ENCODE results near the gene CHI3L1.

CHI3L1 gene

GRCh38 chr1:203142124-203142523 is 44.4 kb downstream of the CHI3L1 start:
- no peak overlapping the region for H3K27ac ChIP-seq

GRCh38 chr1:203140743-203141520 is 45.6 kb downstream of the CHI3L1 start:
- H3K4me3 ChIP-seq (ENCODE audit: low read depth, low read length) = no peak overlapping the region
- no peaks in the 10 kb centered on the region for H3K9me3 ChIP-seq (ENCODE audit: control insufficient read depth, low read length)
- H3K4me1 ChIP-seq = peaks cover 10% of the 10 kb centered on the region
- TF ChIP-seq CTCF (IDR thresholded peaks at IDR 0.05) = no peak
- H3K36me3 ChIP-seq (ENCODE audit: control insufficient read depth, insufficient read depth, low read length) = no peaks in the 10 kb centered on the region
- no peak overlapping the region for H3K9ac ChIP-seq
- no peak overlapping the region for H2AFZ ChIP-seq
- H3K4me2 ChIP-seq (ENCODE audit: low read length) = no peak overlapping the region
- H3K79me2 ChIP-seq = peaks cover 2% of the 10 kb centered on the region
- H3K27ac ChIP-seq = no peak overlapping the region
- no peaks in the 10 kb centered on the region for H3K27me3 ChIP-seq (ENCODE audit: control insufficient read depth, insufficient read depth, low read length)

More at GRCh38 chr1:203142124-203142523, 44.4 kb downstream of the CHI3L1 start:
- H3K4me2 ChIP-seq (ENCODE audit: low read length) = no peak overlapping the region
- H3K9me3 ChIP-seq (ENCODE audit: control insufficient read depth, low read length) = no peaks in the 10 kb centered on the region
- H3K9ac ChIP-seq = no peak overlapping the region
- peaks cover 22% of the 10 kb centered on the region for H3K4me1 ChIP-seq
- H3K27me3 ChIP-seq (ENCODE audit: control insufficient read depth, insufficient read depth, low read length) = no peaks in the 10 kb centered on the region
- no peak for TF ChIP-seq CTCF (IDR thresholded peaks at IDR 0.05)
- no peak overlapping the region for H2AFZ ChIP-seq
- no peaks in the 10 kb centered on the region for H3K79me2 ChIP-seq
- H3K4me3 ChIP-seq (ENCODE audit: low read depth, low read length) = no peak overlapping the region
- H3K36me3 ChIP-seq (ENCODE audit: control insufficient read depth, insufficient read depth, low read length) = no peaks in the 10 kb centered on the region

- Histone ChIP-seq H3K27ac (no peak overlapping the region), H3K4me2 (ENCODE audit: low read length) (no peak overlapping the region), H3K4me1 (peaks cover 5% of the 10 kb centered on the region), H3K27me3 (ENCODE audit: control insufficient read depth, insufficient read depth, low read length) (no peaks in the 10 kb centered on the region), H3K9ac (no peak overlapping the region), H3K4me3 (ENCODE audit: low read depth, low read length) (no peak overlapping the region), H3K9me3 (ENCODE audit: control insufficient read depth, low read length) (no peaks in the 10 kb centered on the region), H3K36me3 (ENCODE audit: control insufficient read depth, insufficient read depth, low read length) (no peaks in the 10 kb centered on the region), H3K79me2 (peaks cover 2% of the 10 kb centered on the region), H2AFZ (no peak overlapping the region)
- TF ChIP-seq CTCF (IDR thresholded peaks at IDR 0.05) = no peak
Observed at GRCh38 chr1:203139976-203140475, 46.5 kb downstream of the CHI3L1 start.

GRCh38 chr1:203138066-203138465 is 48.4 kb downstream of the CHI3L1 start:
- Histone ChIP-seq H3K9me3 (ENCODE audit: control insufficient read depth, low read length) (no peaks in the 10 kb centered on the region), H2AFZ (no peak overlapping the region), H3K4me2 (ENCODE audit: low read length) (no peak overlapping the region), H3K36me3 (ENCODE audit: control insufficient read depth, insufficient read depth, low read length) (no peaks in the 10 kb centered on the region), H3K79me2 (peaks cover 2% of the 10 kb centered on the region), H3K27me3 (ENCODE audit: control insufficient read depth, insufficient read depth, low read length) (no peaks in the 10 kb centered on the region), H3K27ac (no peak overlapping the region), H3K4me3 (ENCODE audit: low read depth, low read length) (no peak overlapping the region), H3K9ac (no peak overlapping the region), H3K4me1 (peaks cover 2% of the 10 kb centered on the region)
- no peak for TF ChIP-seq CTCF (IDR thresholded peaks at IDR 0.05)

GRCh38 chr1:203137324-203137723 is 49.2 kb downstream of the CHI3L1 start:
- peaks cover 2% of the 10 kb centered on the region for H3K79me2 ChIP-seq
- no peaks in the 10 kb centered on the region for H3K9me3 ChIP-seq (ENCODE audit: control insufficient read depth, low read length)
- no peak overlapping the region for H3K9ac ChIP-seq
- H3K27ac ChIP-seq = no peak overlapping the region
- H3K36me3 ChIP-seq (ENCODE audit: control insufficient read depth, insufficient read depth, low read length) = no peaks in the 10 kb centered on the region
- H2AFZ ChIP-seq = no peak overlapping the region
- no peaks in the 10 kb centered on the region for H3K27me3 ChIP-seq (ENCODE audit: control insufficient read depth, insufficient read depth, low read length)
- no peak overlapping the region for H3K4me3 ChIP-seq (ENCODE audit: low read depth, low read length)
- peaks cover 2% of the 10 kb centered on the region for H3K4me1 ChIP-seq
- no peak for TF ChIP-seq CTCF (IDR thresholded peaks at IDR 0.05)
- H3K4me2 ChIP-seq (ENCODE audit: low read length) = no peak overlapping the region
